Upper lobe of left lung (tissue), 6 donors: Measurements from ENCODE around the gene PAX5. TPM values are rescaled to one million over a fixed set of nuclear protein-coding genes. Genes with fewer than 3 reads are reported as not detected.
A peak's percentile ranks its signal among the peaks of the same experiment; 100 is the strongest.

Experiments used
- ATAC-seq, 2 donors: fragments of 200-7000 bp; cut with Tn5 transposase; one replicate each; pipeline ENCODE4 v1.9.1; 2022; ENCODE audit warnings: mild to moderate bottlenecking in 2 of 2, moderate library complexity in 2 of 2; ENCODE audit not compliant: low FRiP score in 2 of 2
- DNase-seq, 2 donors: peaks; one replicate each; pipeline ENCODE4 v3.0.0-alpha.2; 2019 to 2020
- H3K27ac ChIP-seq, 4 donors: fragments of 200-600 bp; sonication (generic); one replicate each; pipeline ENCODE4 v1.5.1; 2016 to 2019
- H3K27me3 ChIP-seq, 4 donors: fragments of 200-600 bp; sonication (generic); one replicate each; pipeline ENCODE4 v1.5.1; 2017 to 2019
- H3K36me3 ChIP-seq, 4 donors: fragments of 200-600 bp; sonication (generic); one replicate each; pipeline ENCODE4 v1.5.1; 2016 to 2019
- H3K4me1 ChIP-seq, 4 donors: fragments of 200-600 bp; sonication (generic); one replicate each; pipeline ENCODE4 v1.5.1; 2018 to 2019
- H3K4me3 ChIP-seq, 4 donors: fragments of 200-600 bp; sonication (generic); one replicate each; pipeline ENCODE4 v1.5.1; 2017 to 2019; ENCODE audit warnings: mild to moderate bottlenecking in 2 of 4, moderate library complexity in 1 of 4
- H3K9me3 ChIP-seq, 4 donors: fragments of 200-600 bp; sonication (generic); one replicate each; pipeline ENCODE4 v1.5.1; 2018 to 2019
- CTCF ChIP-seq, 6 experiments: fragments of 450-650 bp in 4 of 6; fragments of 200-600 bp in 2 of 6; sonication (generic) in 2 of 6; IDR thresholded peaks; one replicate each; pipeline ENCODE4 v1.5.1; 2016 to 2019; ENCODE audit warnings: antibody characterized with exemption in 6 of 6
- EP300 ChIP-seq, 4 donors: sonication (generic); formaldehyde crosslinking; IDR thresholded peaks; one replicate each; pipeline ENCODE4 v1.5.1; 2017; ENCODE audit warnings: antibody characterized with exemption in 4 of 4, control low read depth in 2 of 4
- POLR2A ChIP-seq, 4 donors: fragments of 450-650 bp; IDR thresholded peaks; one replicate each; pipeline ENCODE4 v1.5.1; 2016 to 2017; ENCODE audit warnings: antibody characterized with exemption in 4 of 4, mild to moderate bottlenecking in 2 of 4
- POLR2AphosphoS5 ChIP-seq, 2 donors: sonication (generic); formaldehyde crosslinking; IDR thresholded peaks; one replicate each; pipeline ENCODE4 v1.5.1; 2017; ENCODE audit warnings: antibody characterized with exemption in 2 of 2
- WGBS, 2 donors: methylation state at CpG; one replicate each; pipeline ENCODE4 v1.1.5; 2017 to 2018; 5-methylcytosine and 5-hydroxymethylcytosine counted together
- total RNA-seq, 6 donors: library from RNA; depleted of rRNA in 4 of 6; stranded (reverse); fragments of >200 nt in 4 of 6; gene quantifications; one replicate each; pipeline versions ENCODE4 v1.1.0 to v1.2.1, GENCODE V29; 2016 to 2021
- donor health status: DM: no; HTN: no; CAD: no; lungs with moderate emphysema.
- donor health status: DM: no; HTN: yes; CAD: no; lungs with severe emphysema.

The PAX5 gene
- total RNA-seq, 6 donors from 2014 or later = under 0.01 to 0.64 (median 0.43) TPM; not detected in 1

DNA sequence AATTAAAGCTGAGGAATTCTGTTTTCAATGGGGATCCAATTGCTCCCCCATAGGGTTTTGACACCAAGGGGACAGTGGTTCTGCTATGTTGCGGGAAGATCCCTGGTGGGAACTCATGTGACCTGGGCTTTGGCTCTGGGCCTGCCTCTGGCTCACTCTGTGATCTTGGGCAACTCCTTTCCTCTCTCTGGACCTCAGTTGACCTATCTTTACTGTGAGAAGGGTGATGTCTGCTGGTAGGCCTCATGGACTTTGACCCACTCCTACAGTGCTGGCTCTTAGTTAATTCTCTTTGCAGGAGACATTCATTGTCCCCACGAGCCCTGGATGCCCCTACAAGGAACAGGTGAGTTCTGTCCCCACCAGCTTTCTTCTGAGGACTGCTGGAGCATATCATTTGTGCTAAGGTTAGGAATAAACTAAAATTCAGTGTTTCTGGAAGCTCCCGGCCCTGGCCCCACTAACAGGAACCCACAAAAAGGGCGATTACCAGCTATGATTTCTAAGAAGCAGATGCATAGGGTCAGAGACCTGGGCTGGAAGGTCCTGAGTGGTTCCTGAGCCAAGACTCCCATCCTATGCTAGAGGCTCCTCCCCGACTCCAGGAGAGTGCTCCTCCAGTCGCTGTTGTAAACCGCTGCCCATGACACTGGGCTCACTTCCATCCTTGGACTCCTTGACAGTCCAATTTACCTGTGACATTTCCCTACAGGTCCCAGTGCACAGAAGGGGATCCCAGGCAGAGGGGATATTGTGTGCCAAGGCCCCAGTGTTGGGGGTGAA is 218.3 kb downstream of the PAX5 start:
- ATAC-seq = no peak
- H3K27me3 ChIP-seq = peaks cover 0 to 17% (median 3%) of the 10 kb centered on the region in 4 donors
- 70 to 84% methylated on average over 4 to 7 of the region's 7 CpGs for WGBS, 2 donors

DNA sequence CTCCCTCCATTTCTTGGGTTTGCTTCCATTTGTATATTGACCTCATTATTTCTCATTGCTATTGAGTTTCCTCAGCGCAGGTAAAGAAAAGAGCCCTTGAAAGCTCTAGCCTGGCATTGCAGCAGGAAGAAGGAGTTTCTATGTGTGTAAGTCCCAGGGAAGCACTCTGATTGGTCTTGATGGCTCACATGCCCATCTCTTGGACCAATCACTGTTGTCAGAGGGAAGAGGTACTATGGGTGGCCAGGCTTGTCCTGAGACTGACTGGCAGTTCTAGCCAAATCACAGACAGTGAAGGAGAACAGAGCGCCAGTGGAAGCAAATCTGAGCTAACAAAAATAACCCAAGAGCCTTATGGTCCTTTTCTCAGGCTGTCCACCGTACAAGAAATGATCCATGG is 219.0 kb downstream of the PAX5 start:
- H3K36me3 ChIP-seq = no peaks in the 10 kb centered on the region
- H3K27ac ChIP-seq = no peak overlapping the region
- H3K4me1 ChIP-seq = peaks cover 0 to 14% (median 7%) of the 10 kb centered on the region in 4 donors
- TF ChIP-seq POLR2AphosphoS5 (IDR thresholded peaks at IDR 0.05) (no peak), POLR2A (IDR thresholded peaks at IDR 0.05) (no peak), EP300 (IDR thresholded peaks at IDR 0.05) (no peak), CTCF (IDR thresholded peaks at IDR 0.05) (no peak)
- H3K4me3 ChIP-seq = no peak overlapping the region
- WGBS, 2 donors = 97 to 100% methylated on average over 3 of the region's 3 CpGs
- ATAC-seq (no peak), DNase-seq (no peak)
- no peaks in the 10 kb centered on the region for H3K9me3 ChIP-seq
- peaks cover 0 to 17% (median 3%) of the 10 kb centered on the region in 4 donors for H3K27me3 ChIP-seq

More for the DNA sequence above, 218.3 kb downstream of the PAX5 start:
- Histone ChIP-seq H3K4me1 (peaks cover 0 to 14% (median 7%) of the 10 kb centered on the region in 4 donors), H3K4me3 (no peak overlapping the region), H3K36me3 (no peaks in the 10 kb centered on the region), H3K9me3 (no peaks in the 10 kb centered on the region), H3K27ac (no peak overlapping the region)
- TF ChIP-seq POLR2A (IDR thresholded peaks at IDR 0.05) (no peak), CTCF (IDR thresholded peaks at IDR 0.05) (no peak), POLR2AphosphoS5 (IDR thresholded peaks at IDR 0.05) (no peak)
- no peak for DNase-seq

- no peaks in the 10 kb centered on the region for H3K9me3 ChIP-seq
- H3K4me1 ChIP-seq = peaks cover 0 to 2% (median 0%) of the 10 kb centered on the region in 4 donors
- 76 to 80% methylated on average over 10 of the region's 10 CpGs for WGBS, 2 donors
- H3K27ac ChIP-seq = no peak overlapping the region
- DNase-seq (no peak), ATAC-seq (no peak)
- H3K4me3 ChIP-seq = no peak overlapping the region
- TF ChIP-seq POLR2AphosphoS5 (IDR thresholded peaks at IDR 0.05) = no peak
- no peak for TF ChIP-seq CTCF (IDR thresholded peaks at IDR 0.05)
- TF ChIP-seq POLR2A (IDR thresholded peaks at IDR 0.05) = no peak
- TF ChIP-seq EP300 (IDR thresholded peaks at IDR 0.05) = no peak
- H3K27me3 ChIP-seq = peaks cover 0 to 4% (median 1%) of the 10 kb centered on the region in 4 donors
- H3K36me3 ChIP-seq = no peaks in the 10 kb centered on the region
Measured at GRCh38 chr9:36813154-36813553, 220.9 kb downstream of the PAX5 start.

DNA sequence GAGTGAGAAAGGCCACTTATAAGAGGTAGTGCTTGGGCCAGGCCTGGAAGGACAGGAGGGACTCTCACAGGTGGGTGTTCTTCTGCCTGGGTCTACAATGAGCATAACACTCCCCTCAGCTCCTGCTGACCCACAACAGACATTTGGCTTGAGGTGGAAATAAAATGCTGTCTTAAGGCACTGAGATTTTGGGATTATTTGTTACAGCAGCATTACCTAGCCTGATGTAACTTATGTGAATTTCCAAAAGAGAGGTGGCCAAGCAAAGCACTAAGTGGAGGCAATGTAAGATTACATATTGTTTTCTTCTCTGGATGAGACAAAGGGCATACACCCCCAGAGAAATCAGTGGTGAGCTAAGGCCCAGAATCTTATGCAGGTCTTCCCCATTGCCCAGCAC is 221.5 kb downstream of the PAX5 start:
- no peaks in the 10 kb centered on the region for H3K4me1 ChIP-seq
- H3K36me3 ChIP-seq = no peaks in the 10 kb centered on the region
- H3K27me3 ChIP-seq = peaks cover 0 to 2% (median 0%) of the 10 kb centered on the region in 4 donors
- ATAC-seq (no peak), DNase-seq (no peak)
- TF ChIP-seq CTCF (IDR thresholded peaks at IDR 0.05) (no peak), POLR2A (IDR thresholded peaks at IDR 0.05) (no peak), EP300 (IDR thresholded peaks at IDR 0.05) (no peak), POLR2AphosphoS5 (IDR thresholded peaks at IDR 0.05) (no peak)
- H3K27ac ChIP-seq = no peak overlapping the region
- no peak overlapping the region for H3K4me3 ChIP-seq
- no peaks in the 10 kb centered on the region for H3K9me3 ChIP-seq

GRCh38 chr9:36808251-36808650 is 225.8 kb downstream of the PAX5 start:
- TF ChIP-seq POLR2A (IDR thresholded peaks at IDR 0.05) (no peak), EP300 (IDR thresholded peaks at IDR 0.05) (no peak), CTCF (IDR thresholded peaks at IDR 0.05) (no peak), POLR2AphosphoS5 (IDR thresholded peaks at IDR 0.05) (no peak)
- no peaks in the 10 kb centered on the region for H3K27me3 ChIP-seq
- ATAC-seq (peak in 1 of 2 donors; percentile 39), DNase-seq (no peak)
- no peaks in the 10 kb centered on the region for H3K36me3 ChIP-seq
- no peaks in the 10 kb centered on the region for H3K4me1 ChIP-seq
- no peaks in the 10 kb centered on the region for H3K9me3 ChIP-seq
- WGBS, 2 donors = 39 to 49% methylated on average over 4 of the region's 4 CpGs
- no peak overlapping the region for H3K4me3 ChIP-seq
- no peak overlapping the region for H3K27ac ChIP-seq
